HCT116 (cell line): Measurements from ENCODE around the gene MRTFB. TPM values are rescaled to one million over a fixed set of nuclear protein-coding genes. Genes with fewer than 3 reads are reported as not detected.

Experiments
- ATAC-seq: fragments of 200-7000 bp; cut with Tn5 transposase; 2 replicates; pipeline ENCODE4 v1.9.1; 2020; ENCODE audit warnings: mild to moderate bottlenecking, moderate library complexity
- BruUV-seq: library from RNA; stranded (reverse); fragments of 400-500 nt; replicated peaks from 2 replicates; lab custom pipeline; 2021; lab: Mats Ljungman, UMichigan
- CTCF ChIA-PET: fragments of 300-600 bp; sonication (Branson Sonifier 250); formaldehyde crosslinking; loops from one replicate; lab custom pipeline; 2021; ENCODE audit warnings: antibody characterized with exemption; lab: Charles Lee
- POLR2A ChIA-PET: fragments of 300-600, 350-600 bp; sonication (Branson Sonifier 250); formaldehyde crosslinking; loops from one replicate; lab custom pipeline; 2021; ENCODE audit warnings: antibody characterized with exemption; lab: Charles Lee
- RAD21 ChIA-PET, 2 experiments: fragments of 300-600 bp; sonication (Branson Sonifier 250); formaldehyde crosslinking; loops; one replicate each; lab custom pipeline; 2023; ENCODE audit warnings: low total read pairs in 2 of 2; ENCODE audit not compliant: uncharacterized antibody in 2 of 2, unreplicated experiment in 2 of 2, low non-redundant PET in 1 of 2; lab: Charles Lee
- DNase-seq: peaks from one replicate; pipeline ENCODE4 v3.0.0-alpha.2; 2010; ENCODE audit warnings: low read depth, low spot score
- H2AFZ ChIP-seq: fragments of 200-600 bp; shearing (Covaris generic), sonication (generic); 2 replicates; pipeline ENCODE4 v1.6.1; 2017; ENCODE audit warnings: low read depth, mixed run types, mixed read lengths, antibody characterized with exemption, low read length; ENCODE audit not compliant: poor library complexity, severe bottlenecking
- H3K27ac ChIP-seq: 2 replicates; pipeline ENCODE4 v1.5.1; 2012; ENCODE audit warnings: low read depth, low read length
- H3K27me3 ChIP-seq: fragments of 200-600 bp; sonication (generic); 2 replicates; pipeline ENCODE4 v1.6.1; 2016; ENCODE audit warnings: mixed run types, low read length, mixed read lengths; ENCODE audit not compliant: insufficient read depth
- H3K36me3 ChIP-seq, 2 experiments: fragments of 200-500 bp in 1 of 2; fragments of 200-600 bp in 1 of 2; sonication (Bioruptor generic) in 1 of 2; sonication (generic) in 1 of 2; 2 replicates each; pipeline versions ENCODE4 v1.5.1 to v1.6.1; 2014 to 2016; ENCODE audit warnings: low read length in 2 of 2, inconsistent platforms in 1 of 2, mixed read lengths in 1 of 2, mixed run types in 1 of 2; ENCODE audit not compliant: insufficient read depth in 2 of 2, control insufficient read depth in 1 of 2
- H3K4me1 ChIP-seq, 2 experiments: fragments of 200-600 bp in 1 of 2; sonication (generic) in 1 of 2; 2 replicates each; pipeline versions ENCODE4 v1.5.1 to v1.6.1; 2012 to 2017; ENCODE audit warnings: low read length in 2 of 2, inconsistent platforms in 1 of 2, mild to moderate bottlenecking in 1 of 2, mixed read lengths in 1 of 2, mixed run types in 1 of 2, moderate library complexity in 1 of 2; ENCODE audit not compliant: insufficient read depth in 2 of 2, control insufficient read depth in 1 of 2
- H3K4me2 ChIP-seq: fragments of 200-600 bp; sonication (generic); 2 replicates; pipeline ENCODE4 v1.6.1; 2017; ENCODE audit warnings: mixed run types, low read length, mixed read lengths
- H3K4me3 ChIP-seq, 2 experiments: fragments of 200-600 bp in 1 of 2; sonication (generic) in 1 of 2; replicated peaks in 1 of 2; 2 replicates each; pipeline ENCODE4 v1.5.1; 2011 to 2016; ENCODE audit warnings: low read length in 2 of 2, control low read depth in 1 of 2, low read depth in 1 of 2, mild to moderate bottlenecking in 1 of 2, mixed read lengths in 1 of 2, mixed run types in 1 of 2
- H3K79me2 ChIP-seq: fragments of 200-600 bp; sonication (generic); 2 replicates; pipeline ENCODE4 v1.6.1; 2017; ENCODE audit warnings: mild to moderate bottlenecking, mixed run types, low read length, moderate library complexity, mixed read lengths; ENCODE audit not compliant: insufficient read depth
- H3K9ac ChIP-seq: fragments of 200-600 bp; sonication (generic); 2 replicates; pipeline ENCODE4 v1.6.1; 2016; ENCODE audit warnings: low read length, mixed read lengths
- H3K9me2 ChIP-seq: fragments of 200-600 bp; sonication (generic), shearing (Covaris generic); 2 replicates; pipeline ENCODE4 v1.6.1; 2017; ENCODE audit warnings: mixed run types, mild to moderate bottlenecking, moderate library complexity; ENCODE audit not compliant: insufficient read depth
- H3K9me3 ChIP-seq, 2 experiments: fragments of 200-500 bp in 1 of 2; fragments of 200-600 bp in 1 of 2; sonication (Bioruptor generic) in 1 of 2; sonication (generic) in 1 of 2; 2 replicates each; pipeline ENCODE4 v1.6.1; 2014 to 2017; ENCODE audit warnings: low read length in 2 of 2, mixed read lengths in 2 of 2, inconsistent platforms in 1 of 2, low read depth in 1 of 2, mild to moderate bottlenecking in 1 of 2, mixed run types in 1 of 2, moderate library complexity in 1 of 2; ENCODE audit not compliant: control insufficient read depth in 1 of 2, insufficient read depth in 1 of 2
- H4K20me1 ChIP-seq: fragments of 200-600 bp; sonication (generic), shearing (Covaris generic); 2 replicates; pipeline ENCODE4 v1.6.1; 2017; ENCODE audit warnings: mixed run types, mild to moderate bottlenecking, moderate library complexity; ENCODE audit not compliant: insufficient read depth
- ATF3 ChIP-seq: IDR thresholded peaks from 2 replicates; pipeline ENCODE4 v1.6.1; 2012
- CBX3 ChIP-seq: IDR thresholded peaks from 2 replicates; pipeline ENCODE4 v1.6.1; 2012; ENCODE audit warnings: low read depth
- EZH2phosphoT487 ChIP-seq: fragments of 200-600 bp; IDR thresholded peaks from 2 replicates; pipeline ENCODE4 v1.6.1; 2018; ENCODE audit warnings: antibody characterized with exemption, borderline replicate concordance
- FOSL1 ChIP-seq: IDR thresholded peaks from 2 replicates; pipeline ENCODE4 v1.6.1; 2012; ENCODE audit warnings: low read depth
- POLR2A ChIP-seq: IDR thresholded peaks from 2 replicates; pipeline ENCODE4 v1.7.0; 2011; ENCODE audit warnings: borderline replicate concordance; ENCODE audit not compliant: insufficient read depth, insufficient read length; ENCODE audit errors: extremely low read depth
- POLR2AphosphoS5 ChIP-seq: IDR thresholded peaks from 2 replicates; pipeline ENCODE4 v1.6.1; 2011; ENCODE audit warnings: mild to moderate bottlenecking, low read depth, low read length, moderate library complexity
- RAD21 ChIP-seq: IDR thresholded peaks from 2 replicates; pipeline ENCODE4 v1.6.1; 2012; ENCODE audit warnings: low read depth, mild to moderate bottlenecking
- SP1 ChIP-seq: IDR thresholded peaks from 2 replicates; pipeline ENCODE4 v1.6.1; 2012; ENCODE audit warnings: low read depth
- YY1 ChIP-seq: IDR thresholded peaks from 2 replicates; pipeline ENCODE4 v1.6.1; 2011; ENCODE audit warnings: low read length, low read depth, moderate library complexity, mild to moderate bottlenecking; ENCODE audit not compliant: insufficient replicate concordance; ENCODE audit errors: extremely low read depth
- ZNF274 ChIP-seq: fragments of 200-500 bp; sonication (Bioruptor generic); IDR thresholded peaks from 2 replicates; pipeline ENCODE4 v1.6.1; 2014; ENCODE audit warnings: mild to moderate bottlenecking, low read depth, low read length, inconsistent platforms
- intact Hi-C: fragments of 100-400 bp; cut with micrococcal nuclease; formaldehyde crosslinking; loops from 2 replicates; pipeline ENCODE4 v1.10.0; 2022
- total RNA-seq: library from RNA; stranded (reverse); gene quantifications from one replicate; pipeline ENCODE4 v1.2.1, GENCODE V29; 2021; ENCODE audit not compliant: unreplicated experiment

Gene MRTFB
- total RNA-seq, 1 experiment from 2014 or later = 39.0 TPM

- no peak overlapping the region for H3K27ac ChIP-seq
- DNase-seq = no peak
- no peak overlapping the region for H3K4me2 ChIP-seq
- no peaks in the 10 kb centered on the region for H3K27me3 ChIP-seq
- no peaks in the 10 kb centered on the region for H3K9me2 ChIP-seq
- peaks cover 26 to 30% of the 10 kb centered on the region in 2 experiments for H3K4me1 ChIP-seq
- H3K36me3 ChIP-seq = no peaks in the 10 kb centered on the region
- H3K9ac ChIP-seq = no peak overlapping the region
- ChIA-PET CTCF (no interaction called here), POLR2A (interaction anchor here (1.9 kb wide), 1 partner anchor 16 kb away, joined by 4 read pairs; no protein-coding TSS in a partner anchor), RAD21 (no interaction called here)
- ATAC-seq = no peak
- H3K9me3 ChIP-seq = no peaks in the 10 kb centered on the region
- no peak overlapping the region for H2AFZ ChIP-seq
- TF ChIP-seq POLR2A (no peak), FOSL1 (no peak), RAD21 (no peak), YY1 (no peak), ZNF274 (no peak), POLR2AphosphoS5 (no peak), CBX3 (no peak), EZH2phosphoT487 (no peak)
- no peaks in the 10 kb centered on the region for H4K20me1 ChIP-seq
- BruUV-seq = no TSS peak
- intact Hi-C loops = no loop called here
- peaks cover 61% of the 10 kb centered on the region for H3K79me2 ChIP-seq
- H3K4me3 ChIP-seq = no peak overlapping the region
Measured at GRCh38 chr16:14112539-14112856, 41.4 kb downstream of the MRTFB start.

GRCh38 chr16:14113344-14113743 is 42.2 kb downstream of the MRTFB start:
- no peak for TF ChIP-seq SP1
- no peak for TF ChIP-seq YY1
- TF ChIP-seq RAD21 = no peak
- TF ChIP-seq ATF3 = no peak
- TF ChIP-seq CBX3 = no peak
- TF ChIP-seq EZH2phosphoT487 = no peak
- ATAC-seq = no peak

More at GRCh38 chr16:14113344-14113743, 42.2 kb downstream of the MRTFB start:
- Histone ChIP-seq H3K4me3 (no peak overlapping the region), H3K27me3 (no peaks in the 10 kb centered on the region), H2AFZ (no peak overlapping the region), H3K27ac (no peak overlapping the region), H3K4me2 (no peak overlapping the region), H3K4me1 (peaks cover 26 to 30% of the 10 kb centered on the region in 2 experiments), H3K9ac (no peak overlapping the region), H3K79me2 (peaks cover 52% of the 10 kb centered on the region), H3K36me3 (no peaks in the 10 kb centered on the region), H3K9me2 (no peaks in the 10 kb centered on the region), H4K20me1 (no peaks in the 10 kb centered on the region), H3K9me3 (no peaks in the 10 kb centered on the region)
- no TSS peak for BruUV-seq
- DNase-seq = no peak
- ChIA-PET CTCF (no interaction called here), POLR2A (interaction anchor here (1.9 kb wide), 1 partner anchor 17 kb away, joined by 4 read pairs; no protein-coding TSS in a partner anchor), RAD21 (no interaction called here)
- intact Hi-C loops = no loop called here
